HCT116 (cell line): ENCODE data around the gene VSIG4. TPM values are rescaled to one million over a fixed set of nuclear protein-coding genes. Genes with fewer than 3 reads are reported as not detected.

ENCODE experiments used
- ATAC-seq: fragments of 200-7000 bp; cut with Tn5 transposase; 2 replicates; pipeline ENCODE4 v1.9.1; 2020; ENCODE audit warnings: mild to moderate bottlenecking, moderate library complexity
- BruUV-seq: library from RNA; stranded (reverse); fragments of 400-500 nt; replicated peaks from 2 replicates; lab custom pipeline; 2021; lab: Mats Ljungman, UMichigan
- CTCF ChIA-PET: fragments of 300-600 bp; sonication (Branson Sonifier 250); formaldehyde crosslinking; loops from one replicate; lab custom pipeline; 2021; ENCODE audit warnings: antibody characterized with exemption; lab: Charles Lee
- POLR2A ChIA-PET: fragments of 300-600, 350-600 bp; sonication (Branson Sonifier 250); formaldehyde crosslinking; loops from one replicate; lab custom pipeline; 2021; ENCODE audit warnings: antibody characterized with exemption; lab: Charles Lee
- RAD21 ChIA-PET, 2 experiments: fragments of 300-600 bp; sonication (Branson Sonifier 250); formaldehyde crosslinking; loops; one replicate each; lab custom pipeline; 2023; ENCODE audit warnings: low total read pairs in 2 of 2; ENCODE audit not compliant: uncharacterized antibody in 2 of 2, unreplicated experiment in 2 of 2, low non-redundant PET in 1 of 2; lab: Charles Lee
- DNase-seq: peaks from one replicate; pipeline ENCODE4 v3.0.0-alpha.2; 2010; ENCODE audit warnings: low read depth, low spot score
- H2AFZ ChIP-seq: fragments of 200-600 bp; shearing (Covaris generic), sonication (generic); 2 replicates; pipeline ENCODE4 v1.6.1; 2017; ENCODE audit warnings: low read depth, mixed run types, mixed read lengths, antibody characterized with exemption, low read length; ENCODE audit not compliant: poor library complexity, severe bottlenecking
- H3K27ac ChIP-seq: 2 replicates; pipeline ENCODE4 v1.5.1; 2012; ENCODE audit warnings: low read depth, low read length
- H3K27me3 ChIP-seq: fragments of 200-600 bp; sonication (generic); 2 replicates; pipeline ENCODE4 v1.6.1; 2016; ENCODE audit warnings: mixed run types, low read length, mixed read lengths; ENCODE audit not compliant: insufficient read depth
- H3K36me3 ChIP-seq, 2 experiments: fragments of 200-500 bp in 1 of 2; fragments of 200-600 bp in 1 of 2; sonication (Bioruptor generic) in 1 of 2; sonication (generic) in 1 of 2; 2 replicates each; pipeline versions ENCODE4 v1.5.1 to v1.6.1; 2014 to 2016; ENCODE audit warnings: low read length in 2 of 2, inconsistent platforms in 1 of 2, mixed read lengths in 1 of 2, mixed run types in 1 of 2; ENCODE audit not compliant: insufficient read depth in 2 of 2, control insufficient read depth in 1 of 2
- H3K4me1 ChIP-seq, 2 experiments: fragments of 200-600 bp in 1 of 2; sonication (generic) in 1 of 2; 2 replicates each; pipeline versions ENCODE4 v1.5.1 to v1.6.1; 2012 to 2017; ENCODE audit warnings: low read length in 2 of 2, inconsistent platforms in 1 of 2, mild to moderate bottlenecking in 1 of 2, mixed read lengths in 1 of 2, mixed run types in 1 of 2, moderate library complexity in 1 of 2; ENCODE audit not compliant: insufficient read depth in 2 of 2, control insufficient read depth in 1 of 2
- H3K4me2 ChIP-seq: fragments of 200-600 bp; sonication (generic); 2 replicates; pipeline ENCODE4 v1.6.1; 2017; ENCODE audit warnings: mixed run types, low read length, mixed read lengths
- H3K4me3 ChIP-seq, 2 experiments: fragments of 200-600 bp in 1 of 2; sonication (generic) in 1 of 2; replicated peaks in 1 of 2; 2 replicates each; pipeline ENCODE4 v1.5.1; 2011 to 2016; ENCODE audit warnings: low read length in 2 of 2, control low read depth in 1 of 2, low read depth in 1 of 2, mild to moderate bottlenecking in 1 of 2, mixed read lengths in 1 of 2, mixed run types in 1 of 2
- H3K79me2 ChIP-seq: fragments of 200-600 bp; sonication (generic); 2 replicates; pipeline ENCODE4 v1.6.1; 2017; ENCODE audit warnings: mild to moderate bottlenecking, mixed run types, low read length, moderate library complexity, mixed read lengths; ENCODE audit not compliant: insufficient read depth
- H3K9ac ChIP-seq: fragments of 200-600 bp; sonication (generic); 2 replicates; pipeline ENCODE4 v1.6.1; 2016; ENCODE audit warnings: low read length, mixed read lengths
- H3K9me2 ChIP-seq: fragments of 200-600 bp; sonication (generic), shearing (Covaris generic); 2 replicates; pipeline ENCODE4 v1.6.1; 2017; ENCODE audit warnings: mixed run types, mild to moderate bottlenecking, moderate library complexity; ENCODE audit not compliant: insufficient read depth
- H3K9me3 ChIP-seq, 2 experiments: fragments of 200-500 bp in 1 of 2; fragments of 200-600 bp in 1 of 2; sonication (Bioruptor generic) in 1 of 2; sonication (generic) in 1 of 2; 2 replicates each; pipeline ENCODE4 v1.6.1; 2014 to 2017; ENCODE audit warnings: low read length in 2 of 2, mixed read lengths in 2 of 2, inconsistent platforms in 1 of 2, low read depth in 1 of 2, mild to moderate bottlenecking in 1 of 2, mixed run types in 1 of 2, moderate library complexity in 1 of 2; ENCODE audit not compliant: control insufficient read depth in 1 of 2, insufficient read depth in 1 of 2
- H4K20me1 ChIP-seq: fragments of 200-600 bp; sonication (generic), shearing (Covaris generic); 2 replicates; pipeline ENCODE4 v1.6.1; 2017; ENCODE audit warnings: mixed run types, mild to moderate bottlenecking, moderate library complexity; ENCODE audit not compliant: insufficient read depth
- CEBPB ChIP-seq: IDR thresholded peaks from 2 replicates; pipeline ENCODE4 v1.6.1; 2012; ENCODE audit warnings: low read depth
- EZH2 ChIP-seq: fragments of 200-600 bp; sonication (generic); IDR thresholded peaks from 2 replicates; pipeline ENCODE4 v1.6.1; 2017; ENCODE audit warnings: antibody characterized with exemption, mixed run types
- FOSL1 ChIP-seq: IDR thresholded peaks from 2 replicates; pipeline ENCODE4 v1.6.1; 2012; ENCODE audit warnings: low read depth
- POLR2AphosphoS5 ChIP-seq: IDR thresholded peaks from 2 replicates; pipeline ENCODE4 v1.6.1; 2011; ENCODE audit warnings: mild to moderate bottlenecking, low read depth, low read length, moderate library complexity
- SP1 ChIP-seq: IDR thresholded peaks from 2 replicates; pipeline ENCODE4 v1.6.1; 2012; ENCODE audit warnings: low read depth
- SRF ChIP-seq: IDR thresholded peaks from 2 replicates; pipeline ENCODE4 v1.6.1; 2012; ENCODE audit warnings: low read depth
- TCF7L2 ChIP-seq: IDR thresholded peaks from 2 replicates; pipeline ENCODE4 v1.7.0; 2011; ENCODE audit warnings: borderline replicate concordance, inconsistent platforms; ENCODE audit not compliant: insufficient read depth, insufficient read length; ENCODE audit errors: extremely low read depth
- YY1 ChIP-seq: IDR thresholded peaks from 2 replicates; pipeline ENCODE4 v1.6.1; 2011; ENCODE audit warnings: low read length, low read depth, moderate library complexity, mild to moderate bottlenecking; ENCODE audit not compliant: insufficient replicate concordance; ENCODE audit errors: extremely low read depth
- intact Hi-C: fragments of 100-400 bp; cut with micrococcal nuclease; formaldehyde crosslinking; loops from 2 replicates; pipeline ENCODE4 v1.10.0; 2022
- total RNA-seq: library from RNA; stranded (reverse); gene quantifications from one replicate; pipeline ENCODE4 v1.2.1, GENCODE V29; 2021; ENCODE audit not compliant: unreplicated experiment
- TF ChIP-seq, protein P1 (sequence below), 3 experiments: fragments of 200-600 bp in 1 of 3; sonication (generic) in 1 of 3; IDR thresholded peaks in 2 of 3; conservative IDR thresholded peaks in 1 of 3; 2 replicates each; pipeline ENCODE4 v1.5.1; 2012 to 2017; ENCODE audit warnings: low read depth in 2 of 3, low read length in 2 of 3, antibody characterized with exemption in 1 of 3, borderline replicate concordance in 1 of 3, control low read depth in 1 of 3, mild to moderate bottlenecking in 1 of 3, mixed read lengths in 1 of 3, mixed run types in 1 of 3, moderate library complexity in 1 of 3; ENCODE audit not compliant: insufficient read depth in 1 of 3
- TF ChIP-seq, protein P2 (sequence below): IDR thresholded peaks from 2 replicates; pipeline ENCODE4 v1.6.1; 2012

The VSIG4 gene
- total RNA-seq, 1 experiment from 2014 or later = 0.59 TPM

DNA sequence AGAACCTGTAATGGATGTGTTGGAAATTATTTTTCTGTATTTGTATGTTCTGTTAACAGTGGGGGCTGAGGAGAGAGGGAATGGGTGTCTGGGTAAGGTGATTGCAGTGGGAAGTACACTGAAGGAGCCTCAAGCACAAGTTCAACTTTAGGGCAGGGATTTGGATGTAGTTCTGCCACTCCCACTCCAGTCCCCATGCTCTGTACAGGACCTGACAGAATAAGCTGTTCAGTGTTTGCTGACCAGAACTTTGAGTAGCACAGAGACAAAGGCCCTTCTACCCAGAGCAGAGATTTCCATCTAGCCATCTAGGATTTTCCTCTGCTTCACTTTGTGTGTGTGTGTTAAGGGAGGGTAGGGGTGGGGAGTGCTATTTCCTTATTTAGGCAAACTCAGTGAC lies 49.2 kb downstream of the VSIG4 start:
- RAD21 ChIA-PET = no interaction called here

DNA sequence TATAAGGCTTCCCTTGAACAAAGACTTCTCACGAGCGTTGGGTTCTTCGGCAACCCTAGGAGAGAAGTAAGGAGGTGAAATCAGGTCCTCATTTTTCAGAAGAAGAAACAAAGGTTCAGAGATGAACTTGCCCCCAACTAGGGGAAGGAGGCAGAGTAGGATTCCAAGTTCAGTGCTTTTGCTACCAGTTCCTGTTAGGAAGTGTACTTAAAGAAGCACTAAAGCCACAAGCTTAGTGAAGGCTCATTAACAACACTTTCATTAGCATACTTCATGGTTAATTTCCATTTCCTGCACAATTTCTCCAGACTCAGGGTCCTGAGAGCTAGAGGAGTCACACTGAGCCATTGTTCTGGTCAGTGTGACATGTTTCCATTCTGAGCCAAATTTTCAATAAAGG lies 52.1 kb downstream of the VSIG4 start:
- no peaks in the 10 kb centered on the region for H3K27me3 ChIP-seq
- BruUV-seq = no TSS peak
- no peak overlapping the region for H3K27ac ChIP-seq
- no peak for TF ChIP-seq SRF
- no peak for TF ChIP-seq SP1
- TF ChIP-seq FOSL1 = no peak
- TF ChIP-seq YY1 = no peak
- TF ChIP-seq TCF7L2 = no peak
- no peak for TF ChIP-seq EZH2
- TF ChIP-seq CEBPB = no peak
- no peak for TF ChIP-seq POLR2AphosphoS5
- TF ChIP-seq, protein P1, sequence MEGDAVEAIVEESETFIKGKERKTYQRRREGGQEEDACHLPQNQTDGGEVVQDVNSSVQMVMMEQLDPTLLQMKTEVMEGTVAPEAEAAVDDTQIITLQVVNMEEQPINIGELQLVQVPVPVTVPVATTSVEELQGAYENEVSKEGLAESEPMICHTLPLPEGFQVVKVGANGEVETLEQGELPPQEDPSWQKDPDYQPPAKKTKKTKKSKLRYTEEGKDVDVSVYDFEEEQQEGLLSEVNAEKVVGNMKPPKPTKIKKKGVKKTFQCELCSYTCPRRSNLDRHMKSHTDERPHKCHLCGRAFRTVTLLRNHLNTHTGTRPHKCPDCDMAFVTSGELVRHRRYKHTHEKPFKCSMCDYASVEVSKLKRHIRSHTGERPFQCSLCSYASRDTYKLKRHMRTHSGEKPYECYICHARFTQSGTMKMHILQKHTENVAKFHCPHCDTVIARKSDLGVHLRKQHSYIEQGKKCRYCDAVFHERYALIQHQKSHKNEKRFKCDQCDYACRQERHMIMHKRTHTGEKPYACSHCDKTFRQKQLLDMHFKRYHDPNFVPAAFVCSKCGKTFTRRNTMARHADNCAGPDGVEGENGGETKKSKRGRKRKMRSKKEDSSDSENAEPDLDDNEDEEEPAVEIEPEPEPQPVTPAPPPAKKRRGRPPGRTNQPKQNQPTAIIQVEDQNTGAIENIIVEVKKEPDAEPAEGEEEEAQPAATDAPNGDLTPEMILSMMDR (IDR thresholded peaks at IDR 0.05 in 2 of 3, conservative IDR thresholded peaks at IDR 0.05 in 1 of 3; ENCODE audit: borderline replicate concordance in 1 of 3, insufficient read depth in 1 of 3, low read depth in 2 of 3, low read length in 2 of 3) = no peak
- TF ChIP-seq, protein P2, sequence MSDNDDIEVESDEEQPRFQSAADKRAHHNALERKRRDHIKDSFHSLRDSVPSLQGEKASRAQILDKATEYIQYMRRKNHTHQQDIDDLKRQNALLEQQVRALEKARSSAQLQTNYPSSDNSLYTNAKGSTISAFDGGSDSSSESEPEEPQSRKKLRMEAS = no peak
- ChIA-PET POLR2A (no interaction called here), RAD21 (no interaction called here), CTCF (no interaction called here)
- H3K4me1 ChIP-seq = peaks cover 0 to 9% of the 10 kb centered on the region in 2 experiments; a peak in 1 of 4 replicates
- H2AFZ ChIP-seq = no peak overlapping the region
- ATAC-seq (no peak), DNase-seq (no peak)
- H3K36me3 ChIP-seq = no peaks in the 10 kb centered on the region
- H3K9me2 ChIP-seq = no peaks in the 10 kb centered on the region
- H4K20me1 ChIP-seq = no peaks in the 10 kb centered on the region
- no peak overlapping the region for H3K4me2 ChIP-seq
- H3K9ac ChIP-seq = no peak overlapping the region
- H3K4me3 ChIP-seq = no peak overlapping the region
- H3K79me2 ChIP-seq = no peaks in the 10 kb centered on the region
- intact Hi-C loops = loop anchor here (2.0 kb wide), 1 partner anchor 55 kb away; no protein-coding TSS in a partner anchor
- no peaks in the 10 kb centered on the region for H3K9me3 ChIP-seq

More for the DNA sequence above, 49.2 kb downstream of the VSIG4 start:
- H3K27ac ChIP-seq = no peak overlapping the region
- H3K27me3 ChIP-seq = no peaks in the 10 kb centered on the region
- no TSS peak for BruUV-seq
- intact Hi-C loops = no loop called here
- H3K4me1 ChIP-seq = peaks cover 0 to 9% of the 10 kb centered on the region in 2 experiments; a peak in 1 of 4 replicates
- H3K79me2 ChIP-seq = no peaks in the 10 kb centered on the region
- no peak overlapping the region for H3K9ac ChIP-seq
- TF ChIP-seq FOSL1 = no peak
- H3K9me3 ChIP-seq = no peaks in the 10 kb centered on the region
- H4K20me1 ChIP-seq = no peaks in the 10 kb centered on the region
- H3K36me3 ChIP-seq = no peaks in the 10 kb centered on the region
- no peak overlapping the region for H3K4me3 ChIP-seq
- no peaks in the 10 kb centered on the region for H3K9me2 ChIP-seq
- no peak overlapping the region for H2AFZ ChIP-seq
- no peak overlapping the region for H3K4me2 ChIP-seq
- no peak for ATAC-seq
- POLR2A ChIA-PET = no interaction called here
- CTCF ChIA-PET = no interaction called here
- no peak for DNase-seq
